GM13977 (cell line): ENCODE results near the gene CCDC24.

Source experiments
- DNase-seq: peaks from one replicate; pipeline ENCODE4 v3.0.0; 2012; ENCODE audit warnings: low spot score
- in situ Hi-C: fragments of 300-500 bp; cut with MboI; formaldehyde crosslinking; loops from one replicate; pipeline ENCODE4 v1.12.0; 2022; ENCODE audit warnings: low sequenced_read_pairs, low pct_unique_long_range_greater_than_20kb, mixed read lengths, inconsistent platforms; ENCODE audit not compliant: unreplicated experiment
- TF ChIP-seq, protein P1 (sequence below): IDR thresholded peaks from 2 replicates; pipeline ENCODE4 v1.5.1; 2012; ENCODE audit warnings: mild to moderate bottlenecking, control low read depth; ENCODE audit not compliant: insufficient read depth; ENCODE audit errors: extremely low read depth, missing control alignments

Gene CCDC24

DNA sequence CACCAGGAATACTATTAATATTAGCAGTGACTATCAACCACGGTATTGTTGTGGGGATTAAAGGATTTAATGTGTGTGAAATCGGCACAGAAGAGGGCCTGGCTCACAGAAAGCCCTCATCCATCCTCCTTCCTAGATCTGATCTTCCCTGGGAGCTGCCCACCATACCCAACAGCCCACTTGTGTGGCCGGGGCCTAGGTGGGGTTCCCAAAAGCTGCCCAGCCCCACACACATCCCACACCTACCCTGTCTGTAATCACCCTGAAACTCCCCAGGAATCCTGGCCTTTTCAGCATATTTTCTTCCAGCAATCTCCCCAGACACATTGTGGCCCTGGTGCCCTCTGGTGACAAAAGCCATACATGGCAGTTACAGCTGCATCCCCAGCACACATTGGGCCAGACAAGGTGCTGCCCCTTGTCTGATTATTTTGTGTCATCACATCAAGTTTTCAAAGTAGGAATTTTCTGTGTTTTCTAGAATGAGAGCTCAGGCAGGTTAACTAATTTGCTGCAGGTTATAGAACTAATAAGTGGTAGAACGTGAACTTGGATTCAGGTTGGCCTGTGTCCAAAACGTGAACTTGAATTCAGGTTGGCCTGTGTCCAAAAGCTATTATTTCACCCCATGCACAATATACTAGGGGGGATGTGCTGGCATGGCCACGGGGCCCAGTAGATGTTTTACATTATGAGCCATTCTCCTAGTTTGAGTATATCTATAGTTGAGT is 45.2 kb downstream of the CCDC24 start:
- peak; percentile 71 for DNase-seq
- TF ChIP-seq, protein P1, sequence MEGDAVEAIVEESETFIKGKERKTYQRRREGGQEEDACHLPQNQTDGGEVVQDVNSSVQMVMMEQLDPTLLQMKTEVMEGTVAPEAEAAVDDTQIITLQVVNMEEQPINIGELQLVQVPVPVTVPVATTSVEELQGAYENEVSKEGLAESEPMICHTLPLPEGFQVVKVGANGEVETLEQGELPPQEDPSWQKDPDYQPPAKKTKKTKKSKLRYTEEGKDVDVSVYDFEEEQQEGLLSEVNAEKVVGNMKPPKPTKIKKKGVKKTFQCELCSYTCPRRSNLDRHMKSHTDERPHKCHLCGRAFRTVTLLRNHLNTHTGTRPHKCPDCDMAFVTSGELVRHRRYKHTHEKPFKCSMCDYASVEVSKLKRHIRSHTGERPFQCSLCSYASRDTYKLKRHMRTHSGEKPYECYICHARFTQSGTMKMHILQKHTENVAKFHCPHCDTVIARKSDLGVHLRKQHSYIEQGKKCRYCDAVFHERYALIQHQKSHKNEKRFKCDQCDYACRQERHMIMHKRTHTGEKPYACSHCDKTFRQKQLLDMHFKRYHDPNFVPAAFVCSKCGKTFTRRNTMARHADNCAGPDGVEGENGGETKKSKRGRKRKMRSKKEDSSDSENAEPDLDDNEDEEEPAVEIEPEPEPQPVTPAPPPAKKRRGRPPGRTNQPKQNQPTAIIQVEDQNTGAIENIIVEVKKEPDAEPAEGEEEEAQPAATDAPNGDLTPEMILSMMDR = peak; percentile 91
- in situ Hi-C loops = loop anchor here (25.0 kb wide), 1 partner anchor 499 kb away; the partner anchor contains the start of gene PTPRF

DNA sequence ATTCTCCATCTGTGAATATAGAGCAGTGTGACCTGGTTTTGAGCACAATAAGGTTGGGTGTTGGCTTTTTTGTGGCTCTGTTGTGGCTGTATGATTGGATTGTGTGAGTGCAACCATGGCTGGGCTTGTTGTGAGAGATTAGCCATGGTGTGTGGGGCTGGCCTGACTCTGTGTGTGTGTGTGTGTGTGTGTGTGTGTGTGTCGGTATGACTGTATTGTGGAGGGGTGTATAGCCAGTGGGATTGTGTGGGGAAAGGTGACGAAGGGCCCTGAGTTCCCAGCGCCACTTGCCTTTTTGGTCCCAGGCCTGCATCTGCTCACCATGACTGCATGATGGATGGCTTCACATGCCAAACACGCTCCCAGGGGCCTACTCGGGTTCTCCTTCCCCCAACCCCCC is 45.8 kb downstream of the CCDC24 start:
- in situ Hi-C loops = loop anchor here (25.0 kb wide), 1 partner anchor 500 kb away; the partner anchor contains the start of gene PTPRF
- DNase-seq = no peak
- TF ChIP-seq, protein P1 = no peak

DNA sequence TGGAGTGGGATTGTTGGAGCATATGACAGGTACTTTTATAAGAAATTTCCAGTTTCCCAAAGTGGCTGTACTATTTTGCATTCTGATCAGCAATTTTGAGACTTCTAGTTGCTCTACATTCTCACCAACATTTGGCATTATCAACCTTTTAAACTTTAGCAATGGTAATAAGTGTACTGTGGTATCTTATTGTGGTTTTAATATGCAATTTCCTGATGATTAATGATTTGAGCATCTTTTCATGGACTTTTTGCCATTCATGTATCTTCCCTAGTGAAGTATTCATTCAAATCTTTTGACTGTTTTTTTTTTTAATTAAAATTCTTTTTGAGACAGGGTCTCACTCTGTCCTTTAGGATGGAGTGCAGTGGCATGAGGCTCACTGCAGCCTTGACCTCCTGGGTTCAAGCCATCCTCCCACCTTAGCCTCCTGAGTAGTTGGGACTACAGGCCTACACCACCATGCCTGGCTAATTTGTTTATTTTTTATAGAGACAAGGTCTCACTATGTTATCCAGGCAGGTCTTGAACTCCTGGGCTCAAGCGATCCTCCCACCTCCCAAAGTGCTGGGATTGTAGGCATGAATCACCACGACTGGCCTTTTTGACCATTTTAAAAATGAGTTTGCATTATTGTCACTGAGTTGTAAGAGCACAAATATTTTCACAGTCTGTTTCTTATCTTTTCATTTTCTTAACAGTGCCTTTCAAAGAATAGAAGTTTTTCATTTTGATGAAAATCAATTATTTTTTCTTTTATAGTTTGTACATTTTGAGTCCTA is 47.7 kb downstream of the CCDC24 start:
- no peak for DNase-seq

DNA sequence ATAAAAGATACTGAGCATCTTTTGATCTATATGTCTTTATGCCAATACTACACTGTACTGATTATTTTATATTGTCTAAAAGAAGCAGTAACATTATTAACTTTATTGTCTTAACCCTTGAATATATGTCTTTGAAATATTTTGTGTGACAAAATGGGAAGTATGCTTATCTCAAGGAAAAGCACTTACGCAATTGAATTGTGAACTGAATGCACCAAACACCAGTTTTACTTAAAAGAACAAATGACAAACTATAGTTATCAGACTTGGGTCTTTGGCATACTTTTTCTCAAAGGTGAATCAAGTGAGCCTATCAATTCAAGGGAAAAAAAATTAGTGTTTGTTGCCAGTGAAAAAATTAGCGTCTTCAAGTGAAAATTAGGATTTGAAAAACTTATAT is 49.0 kb downstream of the CCDC24 start:
- in situ Hi-C loops = loop anchor here (25.0 kb wide), 1 partner anchor 503 kb away; the partner anchor contains the start of gene PTPRF
- TF ChIP-seq, protein P1 = no peak
- no peak for DNase-seq

More for the DNA sequence above, 47.7 kb downstream of the CCDC24 start:
- TF ChIP-seq, protein P1 = no peak
- in situ Hi-C loops = loop anchor here (25.0 kb wide), 1 partner anchor 502 kb away; the partner anchor contains the start of gene PTPRF

DNA sequence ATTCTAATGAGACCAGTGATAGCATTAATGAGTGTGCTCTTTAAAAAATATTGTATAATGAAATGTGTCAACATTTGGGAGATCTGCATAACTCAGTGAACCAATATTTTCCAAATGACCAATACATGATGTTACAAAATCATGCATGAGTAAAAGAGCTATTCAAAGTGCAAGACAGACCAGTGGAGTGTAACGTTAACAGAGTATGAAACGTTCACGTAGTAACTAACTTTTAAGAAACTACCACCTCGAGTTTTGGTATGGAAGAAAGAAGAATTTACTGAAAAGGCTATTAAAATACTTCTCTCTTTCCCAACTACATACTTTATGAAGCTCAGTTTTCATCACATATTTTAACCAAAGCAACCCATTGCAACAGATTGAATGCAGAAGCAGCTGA is 49.4 kb downstream of the CCDC24 start:
- in situ Hi-C loops = loop anchor here (25.0 kb wide), 1 partner anchor 504 kb away; the partner anchor contains the start of gene PTPRF
- TF ChIP-seq, protein P1 = no peak
- DNase-seq = no peak
